GM23338 (cell line): ENCODE data around the gene RASSF1. TPM values are rescaled to one million over a fixed set of nuclear protein-coding genes. Genes with fewer than 3 reads are reported as not detected.

Experiments used
- ATAC-seq: fragments of 200-7000 bp; cut with Tn5 transposase; 3 replicates; pipeline ENCODE4 v1.9.1; 2020
- DNase-seq: peaks from one replicate; pipeline ENCODE4 v3.0.0-alpha.2; 2015; ENCODE audit warnings: low spot score
- H2AFZ ChIP-seq: fragments of 200-600 bp; sonication (generic); 2 replicates; pipeline ENCODE4 v1.8.0; 2016; ENCODE audit warnings: antibody characterized with exemption, mild to moderate bottlenecking, moderate library complexity
- H3F3A ChIP-seq: fragments of 200-600 bp; sonication (generic); replicated peaks from 2 replicates; pipeline ENCODE4 v1.8.0; 2017; ENCODE audit warnings: antibody characterized with exemption, mixed run types, low read depth
- H3K27ac ChIP-seq: fragments of 200-600 bp; sonication (generic); 2 replicates; pipeline ENCODE4 v1.6.1; 2016; ENCODE audit warnings: low read depth
- H3K27me3 ChIP-seq: fragments of 200-600 bp; sonication (generic); 2 replicates; pipeline ENCODE4 v1.8.0; 2016; ENCODE audit warnings: mild to moderate bottlenecking, mixed run types, moderate library complexity; ENCODE audit not compliant: insufficient read depth
- H3K36me3 ChIP-seq: fragments of 200-600 bp; sonication (generic); 2 replicates; pipeline ENCODE4 v1.8.0; 2016; ENCODE audit warnings: mild to moderate bottlenecking; ENCODE audit not compliant: insufficient read depth
- H3K4me1 ChIP-seq: fragments of 200-600 bp; sonication (generic); 2 replicates; pipeline ENCODE4 v1.8.0; 2016; ENCODE audit warnings: mild to moderate bottlenecking, moderate library complexity; ENCODE audit not compliant: insufficient read depth
- H3K4me2 ChIP-seq: fragments of 200-600 bp; sonication (generic); 2 replicates; pipeline ENCODE4 v1.7.1; 2017; ENCODE audit warnings: mixed run types
- H3K4me3 ChIP-seq: fragments of 200-600 bp; sonication (generic); 2 replicates; pipeline ENCODE4 v1.6.1; 2016; ENCODE audit warnings: mixed run types
- H3K79me2 ChIP-seq: fragments of 200-600 bp; sonication (generic); replicated peaks from 2 replicates; pipeline ENCODE4 v1.8.0; 2017; ENCODE audit warnings: mild to moderate bottlenecking; ENCODE audit not compliant: insufficient read depth
- H3K9me2 ChIP-seq: fragments of 200-600 bp; sonication (generic); 2 replicates; pipeline ENCODE4 v1.8.0; 2017; ENCODE audit not compliant: insufficient read depth
- H4K20me1 ChIP-seq: fragments of 200-600 bp; sonication (generic); replicated peaks from 2 replicates; pipeline ENCODE4 v1.8.0; 2017; ENCODE audit warnings: mild to moderate bottlenecking; ENCODE audit not compliant: insufficient read depth
- H3K27ac Mint-ChIP-seq: 2 replicates; pipeline ENCODE4 v1.8.0; 2020; ENCODE audit warnings: inconsistent platforms, mild to moderate bottlenecking, moderate library complexity, mixed read lengths
- H3K27me3 Mint-ChIP-seq: 3 replicates; pipeline ENCODE4 v1.8.0; 2022; ENCODE audit warnings: low read depth, mild to moderate bottlenecking, moderate library complexity, mixed read lengths, inconsistent platforms; ENCODE audit not compliant: insufficient read depth, poor library complexity
- H3K36me3 Mint-ChIP-seq: 3 replicates; pipeline ENCODE4 v1.8.0; 2021; ENCODE audit warnings: low read depth, mild to moderate bottlenecking, inconsistent platforms, moderate library complexity, mixed read lengths
- H3K4me1 Mint-ChIP-seq: 3 replicates; pipeline ENCODE4 v1.8.0; 2020; ENCODE audit warnings: mild to moderate bottlenecking, inconsistent platforms, mixed read lengths
- H3K4me3 Mint-ChIP-seq: 3 replicates; pipeline ENCODE4 v1.8.0; 2021; ENCODE audit warnings: moderate library complexity, mild to moderate bottlenecking, inconsistent platforms, mixed read lengths
- H3K9me3 Mint-ChIP-seq: 3 replicates; pipeline ENCODE4 v1.8.0; 2020; ENCODE audit warnings: moderate library complexity, mild to moderate bottlenecking, inconsistent platforms, mixed read lengths
- CREB1 ChIP-seq: fragments of 250-450 bp; sonication (Bioruptor Pico); IDR thresholded peaks from 2 replicates; pipeline ENCODE4 v1.5.0; 2020; ENCODE audit warnings: low read depth, mild to moderate bottlenecking, moderate library complexity
- CTCF ChIP-seq, 2 experiments: fragments of 200-600 bp in 1 of 2; sonication (generic) in 1 of 2; conservative IDR thresholded peaks; 2 replicates each; pipeline versions ENCODE4 v1.5.1 to v1.6.1; 2016 to 2017; ENCODE audit warnings: antibody characterized with exemption in 2 of 2, low read depth in 2 of 2, mild to moderate bottlenecking in 2 of 2, moderate library complexity in 1 of 2
- EZH2 ChIP-seq: fragments of 200-600 bp; sonication (generic); IDR thresholded peaks from one replicate; pipeline ENCODE4 v1.8.0; 2017; ENCODE audit warnings: antibody characterized with exemption, mild to moderate bottlenecking, low read depth; ENCODE audit not compliant: unreplicated experiment
- JUNB ChIP-seq: IDR thresholded peaks from one replicate; pipeline ENCODE4 v1.6.1; 2016; ENCODE audit warnings: antibody characterized with exemption; ENCODE audit not compliant: unreplicated experiment
- NANOG ChIP-seq: IDR thresholded peaks from 2 replicates; pipeline ENCODE4 v1.6.1; 2016; ENCODE audit warnings: antibody characterized with exemption, borderline replicate concordance
- POLR2AphosphoS5 ChIP-seq: IDR thresholded peaks from 2 replicates; pipeline ENCODE4 v1.6.1; 2016; ENCODE audit warnings: antibody characterized with exemption, low read depth
- REST ChIP-seq: IDR thresholded peaks from one replicate; pipeline ENCODE4 v1.6.1; 2018; ENCODE audit warnings: antibody characterized with exemption; ENCODE audit not compliant: unreplicated experiment
- STAT1 ChIP-seq: IDR thresholded peaks from one replicate; pipeline ENCODE4 v1.6.1; 2016; ENCODE audit warnings: antibody characterized with exemption; ENCODE audit not compliant: unreplicated experiment
- polyA plus RNA-seq: library from polyadenylated mRNA; unstranded; fragments of >200 nt; fragmentation: Nextera tagmentation; extraction: Ambion mirVana; gene quantifications from 2 replicates; pipeline ENCODE4 v1.2.1, GENCODE V29; 2016
- total RNA-seq: library from RNA; depleted of rRNA; stranded (reverse); fragments of >200 nt; shearing (Covaris generic); gene quantifications from 2 replicates; pipeline ENCODE4 v1.2.3, GENCODE V29; 2014
- TF ChIP-seq, protein P1 (sequence below): fragments of 250-450 bp; sonication (Bioruptor Pico); IDR thresholded peaks from 2 replicates; pipeline ENCODE4 v1.5.0; 2020; ENCODE audit warnings: mild to moderate bottlenecking, moderate library complexity

Gene RASSF1
- total and polyA plus RNA-seq, 2 experiments from 2014 or later: 9.6 to 15.7 TPM

DNA sequence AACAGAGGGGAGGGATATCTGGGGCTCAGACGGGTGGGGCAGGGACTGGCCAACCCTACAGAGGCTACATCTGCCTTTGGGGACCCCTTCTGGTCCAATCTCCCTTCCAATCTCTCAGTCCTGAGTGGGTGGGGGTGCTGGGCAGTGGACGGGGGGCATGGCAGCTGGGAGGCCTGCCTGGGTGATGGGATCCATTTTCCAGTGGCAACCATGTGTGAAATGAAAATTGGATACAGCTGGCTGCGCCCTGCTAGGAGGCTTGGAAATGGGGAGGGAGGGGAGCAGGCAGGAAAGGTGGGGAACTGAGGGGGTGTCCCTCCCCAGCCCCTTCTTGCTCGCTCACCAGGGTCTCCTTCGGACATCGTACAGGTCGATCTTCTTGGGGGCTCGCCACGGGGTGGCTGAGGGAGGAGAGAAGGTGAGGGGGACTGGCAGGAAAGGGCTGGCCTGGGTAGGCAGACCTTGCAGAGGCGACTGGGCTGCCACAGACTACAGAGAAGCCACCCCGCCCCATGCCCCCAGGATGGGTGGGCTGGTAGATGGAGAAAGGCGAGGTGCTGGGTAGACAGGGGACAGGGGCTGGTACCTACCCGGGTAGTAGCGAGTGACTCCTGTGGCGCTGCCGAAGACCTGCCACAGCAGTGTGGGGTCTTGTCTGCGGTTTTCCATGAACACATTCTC is 39.9 kb upstream of the RASSF1 start:
- H3F3A ChIP-seq: no peaks in the 10 kb centered on the region
- H3K36me3 ChIP-seq: no peaks in the 10 kb centered on the region
- DNase-seq (no peak), ATAC-seq (no peak)
- H3K4me2 ChIP-seq: no peak overlapping the region
- Mint-ChIP-seq H3K36me3 (no peaks in the 10 kb centered on the region; the same call in 2 of the 3 replicates), H3K4me1 (peaks cover 11% of the 10 kb centered on the region), H3K27me3 (peaks cover 21% of the 10 kb centered on the region), H3K4me3 (no peak overlapping the region), H3K9me3 (no peaks in the 10 kb centered on the region; the same call in 2 of the 3 replicates), H3K27ac (no peak overlapping the region)
- no peak overlapping the region for H3K27ac ChIP-seq
- no peak overlapping the region for H2AFZ ChIP-seq
- no peaks in the 10 kb centered on the region for H4K20me1 ChIP-seq
- TF ChIP-seq POLR2AphosphoS5 (no peak), JUNB (no peak), EZH2 (no peak), REST (no peak), CTCF (conservative IDR thresholded peaks at IDR 0.05; ENCODE audit: low read depth in 2 of 2) (no peak), STAT1 (no peak), NANOG (no peak)
- no peaks in the 10 kb centered on the region for H3K9me2 ChIP-seq
- no peaks in the 10 kb centered on the region for H3K4me1 ChIP-seq
- H3K27me3 ChIP-seq: no peaks in the 10 kb centered on the region
- H3K79me2 ChIP-seq: no peaks in the 10 kb centered on the region
- H3K4me3 ChIP-seq: no peak overlapping the region

- H3K4me3 Mint-ChIP-seq: no peak overlapping the region
- H3K36me3 Mint-ChIP-seq: no peaks in the 10 kb centered on the region; the same call in 2 of the 3 replicates
- DNase-seq (no peak), ATAC-seq (no peak)
- Histone ChIP-seq H2AFZ (no peak overlapping the region), H3K9me2 (no peaks in the 10 kb centered on the region), H3K27ac (no peak overlapping the region), H3K4me2 (no peak overlapping the region), H3K4me3 (no peak overlapping the region), H3K36me3 (no peaks in the 10 kb centered on the region), H3K79me2 (no peaks in the 10 kb centered on the region), H4K20me1 (no peaks in the 10 kb centered on the region), H3K4me1 (peaks cover 3% of the 10 kb centered on the region; the same call in 1 of the 2 replicates), H3K27me3 (no peaks in the 10 kb centered on the region), H3F3A (no peaks in the 10 kb centered on the region)
- no peaks in the 10 kb centered on the region; the same call in 2 of the 3 replicates for H3K9me3 Mint-ChIP-seq
- H3K4me1 Mint-ChIP-seq: peaks cover 11% of the 10 kb centered on the region
- no peak overlapping the region for H3K27ac Mint-ChIP-seq
- peaks cover 18% of the 10 kb centered on the region for H3K27me3 Mint-ChIP-seq
- TF ChIP-seq CREB1: no peak
- no peak for TF ChIP-seq EZH2
- TF ChIP-seq, protein P1, sequence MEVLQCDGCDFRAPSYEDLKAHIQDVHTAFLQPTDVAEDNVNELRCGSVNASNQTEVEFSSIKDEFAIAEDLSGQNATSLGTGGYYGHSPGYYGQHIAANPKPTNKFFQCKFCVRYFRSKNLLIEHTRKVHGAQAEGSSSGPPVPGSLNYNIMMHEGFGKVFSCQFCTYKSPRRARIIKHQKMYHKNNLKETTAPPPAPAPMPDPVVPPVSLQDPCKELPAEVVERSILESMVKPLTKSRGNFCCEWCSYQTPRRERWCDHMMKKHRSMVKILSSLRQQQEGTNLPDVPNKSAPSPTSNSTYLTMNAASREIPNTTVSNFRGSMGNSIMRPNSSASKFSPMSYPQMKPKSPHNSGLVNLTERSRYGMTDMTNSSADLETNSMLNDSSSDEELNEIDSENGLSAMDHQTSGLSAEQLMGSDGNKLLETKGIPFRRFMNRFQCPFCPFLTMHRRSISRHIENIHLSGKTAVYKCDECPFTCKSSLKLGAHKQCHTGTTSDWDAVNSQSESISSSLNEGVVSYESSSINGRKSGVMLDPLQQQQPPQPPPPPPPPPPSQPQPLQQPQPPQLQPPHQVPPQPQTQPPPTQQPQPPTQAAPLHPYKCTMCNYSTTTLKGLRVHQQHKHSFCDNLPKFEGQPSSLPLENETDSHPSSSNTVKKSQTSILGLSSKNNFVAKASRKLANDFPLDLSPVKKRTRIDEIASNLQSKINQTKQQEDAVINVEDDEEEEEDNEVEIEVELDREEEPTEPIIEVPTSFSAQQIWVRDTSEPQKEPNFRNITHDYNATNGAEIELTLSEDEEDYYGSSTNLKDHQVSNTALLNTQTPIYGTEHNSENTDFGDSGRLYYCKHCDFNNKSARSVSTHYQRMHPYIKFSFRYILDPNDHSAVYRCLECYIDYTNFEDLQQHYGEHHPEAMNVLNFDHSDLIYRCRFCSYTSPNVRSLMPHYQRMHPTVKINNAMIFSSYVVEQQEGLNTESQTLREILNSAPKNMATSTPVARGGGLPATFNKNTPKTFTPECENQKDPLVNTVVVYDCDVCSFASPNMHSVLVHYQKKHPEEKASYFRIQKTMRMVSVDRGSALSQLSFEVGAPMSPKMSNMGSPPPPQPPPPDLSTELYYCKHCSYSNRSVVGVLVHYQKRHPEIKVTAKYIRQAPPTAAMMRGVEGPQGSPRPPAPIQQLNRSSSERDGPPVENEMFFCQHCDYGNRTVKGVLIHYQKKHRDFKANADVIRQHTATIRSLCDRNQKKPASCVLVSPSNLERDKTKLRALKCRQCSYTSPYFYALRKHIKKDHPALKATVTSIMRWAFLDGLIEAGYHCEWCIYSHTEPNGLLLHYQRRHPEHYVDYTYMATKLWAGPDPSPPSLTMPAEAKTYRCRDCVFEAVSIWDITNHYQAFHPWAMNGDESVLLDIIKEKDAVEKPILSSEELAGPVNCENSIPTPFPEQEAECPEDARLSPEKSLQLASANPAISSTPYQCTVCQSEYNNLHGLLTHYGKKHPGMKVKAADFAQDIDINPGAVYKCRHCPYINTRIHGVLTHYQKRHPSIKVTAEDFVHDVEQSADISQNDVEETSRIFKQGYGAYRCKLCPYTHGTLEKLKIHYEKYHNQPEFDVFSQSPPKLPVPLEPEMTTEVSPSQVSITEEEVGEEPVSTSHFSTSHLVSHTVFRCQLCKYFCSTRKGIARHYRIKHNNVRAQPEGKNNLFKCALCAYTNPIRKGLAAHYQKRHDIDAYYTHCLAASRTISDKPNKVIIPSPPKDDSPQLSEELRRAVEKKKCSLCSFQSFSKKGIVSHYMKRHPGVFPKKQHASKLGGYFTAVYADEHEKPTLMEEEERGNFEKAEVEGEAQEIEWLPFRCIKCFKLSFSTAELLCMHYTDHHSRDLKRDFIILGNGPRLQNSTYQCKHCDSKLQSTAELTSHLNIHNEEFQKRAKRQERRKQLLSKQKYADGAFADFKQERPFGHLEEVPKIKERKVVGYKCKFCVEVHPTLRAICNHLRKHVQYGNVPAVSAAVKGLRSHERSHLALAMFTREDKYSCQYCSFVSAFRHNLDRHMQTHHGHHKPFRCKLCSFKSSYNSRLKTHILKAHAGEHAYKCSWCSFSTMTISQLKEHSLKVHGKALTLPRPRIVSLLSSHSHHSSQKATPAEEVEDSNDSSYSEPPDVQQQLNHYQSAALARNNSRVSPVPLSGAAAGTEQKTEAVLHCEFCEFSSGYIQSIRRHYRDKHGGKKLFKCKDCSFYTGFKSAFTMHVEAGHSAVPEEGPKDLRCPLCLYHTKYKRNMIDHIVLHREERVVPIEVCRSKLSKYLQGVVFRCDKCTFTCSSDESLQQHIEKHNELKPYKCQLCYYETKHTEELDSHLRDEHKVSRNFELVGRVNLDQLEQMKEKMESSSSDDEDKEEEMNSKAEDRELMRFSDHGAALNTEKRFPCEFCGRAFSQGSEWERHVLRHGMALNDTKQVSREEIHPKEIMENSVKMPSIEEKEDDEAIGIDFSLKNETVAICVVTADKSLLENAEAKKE (CRISPR knock-in tag): no peak
Measured at GRCh38 chr3:50378757-50379156, 38.1 kb upstream of the RASSF1 start.
